Keratinocyte (primary cell): ENCODE data around the gene DYRK2.

Experiments
- EZH2 ChIP-seq: IDR thresholded peaks from one replicate; pipeline ENCODE4 v1.6.1; 2012; ENCODE audit warnings: inconsistent platforms, mild to moderate bottlenecking, low read length, moderate library complexity
- TF ChIP-seq, protein P1 (sequence below), 3 experiments: IDR thresholded peaks in 1 of 3; conservative IDR thresholded peaks in 1 of 3; optimal IDR thresholded peaks in 1 of 3; 2 replicates in 2 of 3; 3 replicates in 1 of 3; pipeline versions ENCODE3 to v1.5.1; 2011; ENCODE audit warnings: low read length in 3 of 3, mild to moderate bottlenecking in 3 of 3, moderate library complexity in 2 of 3, control low read depth in 1 of 3, inconsistent platforms in 1 of 3; ENCODE audit not compliant: insufficient read depth in 2 of 3; ENCODE audit errors: extremely low read depth in 1 of 3

DNA sequence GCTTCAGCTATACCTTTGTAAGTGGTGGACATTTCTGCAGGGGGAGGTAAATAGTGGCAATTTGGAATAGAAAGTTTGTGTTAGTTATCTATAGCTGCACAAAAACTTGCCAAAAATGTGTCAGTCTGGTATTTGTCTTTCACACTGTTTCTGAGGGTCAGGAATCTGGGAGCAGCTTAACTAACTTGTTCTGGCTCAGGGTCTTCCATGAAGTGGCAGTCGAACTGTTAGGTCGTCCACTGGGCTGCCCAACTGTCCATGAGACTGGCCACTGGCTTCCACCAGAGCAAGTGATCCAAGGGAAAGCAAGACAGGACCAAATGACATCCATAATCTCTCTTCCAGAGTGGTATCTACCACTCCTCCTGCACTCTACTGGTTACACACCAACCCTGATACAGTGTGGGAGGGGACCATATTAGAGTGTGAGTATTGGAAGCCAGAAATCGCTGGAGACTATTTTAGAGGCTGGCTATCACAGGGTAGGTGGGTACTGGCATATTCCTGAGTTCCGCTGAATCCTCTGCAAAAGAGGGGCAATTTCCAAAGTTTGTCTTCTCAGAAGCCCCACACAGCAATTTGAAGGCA, 60.9 kb downstream of the DYRK2 start:
- TF ChIP-seq, protein P1, sequence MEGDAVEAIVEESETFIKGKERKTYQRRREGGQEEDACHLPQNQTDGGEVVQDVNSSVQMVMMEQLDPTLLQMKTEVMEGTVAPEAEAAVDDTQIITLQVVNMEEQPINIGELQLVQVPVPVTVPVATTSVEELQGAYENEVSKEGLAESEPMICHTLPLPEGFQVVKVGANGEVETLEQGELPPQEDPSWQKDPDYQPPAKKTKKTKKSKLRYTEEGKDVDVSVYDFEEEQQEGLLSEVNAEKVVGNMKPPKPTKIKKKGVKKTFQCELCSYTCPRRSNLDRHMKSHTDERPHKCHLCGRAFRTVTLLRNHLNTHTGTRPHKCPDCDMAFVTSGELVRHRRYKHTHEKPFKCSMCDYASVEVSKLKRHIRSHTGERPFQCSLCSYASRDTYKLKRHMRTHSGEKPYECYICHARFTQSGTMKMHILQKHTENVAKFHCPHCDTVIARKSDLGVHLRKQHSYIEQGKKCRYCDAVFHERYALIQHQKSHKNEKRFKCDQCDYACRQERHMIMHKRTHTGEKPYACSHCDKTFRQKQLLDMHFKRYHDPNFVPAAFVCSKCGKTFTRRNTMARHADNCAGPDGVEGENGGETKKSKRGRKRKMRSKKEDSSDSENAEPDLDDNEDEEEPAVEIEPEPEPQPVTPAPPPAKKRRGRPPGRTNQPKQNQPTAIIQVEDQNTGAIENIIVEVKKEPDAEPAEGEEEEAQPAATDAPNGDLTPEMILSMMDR (optimal IDR thresholded peaks at IDR 0.05 in 1 of 3, IDR thresholded peaks at IDR 0.05 in 1 of 3, conservative IDR thresholded peaks at IDR 0.05 in 1 of 3; ENCODE audit: extremely low read depth in 1 of 3, insufficient read depth in 2 of 3, low read length in 3 of 3): no peak
- TF ChIP-seq EZH2: no peak
